Activated CD8-positive, alpha-beta memory T cell treated with anti-CD3 and anti-CD28 coated beads for 1 hour (primary cell): ENCODE measurements around the gene SLA2.
"Not testable (repeated sequence)": the region's sequence is repeated elsewhere in the genome, so short reads cannot be mapped to it uniquely, and the experiment has no call there.

Experiments used
- DNase-seq, 2 donors: peaks; one replicate each; pipeline ENCODE4 v3.0.0-alpha.2; 2020; ENCODE audit warnings: low read depth in 1 of 2; ENCODE audit errors: extremely low read depth in 1 of 2

The SLA2 gene

DNA sequence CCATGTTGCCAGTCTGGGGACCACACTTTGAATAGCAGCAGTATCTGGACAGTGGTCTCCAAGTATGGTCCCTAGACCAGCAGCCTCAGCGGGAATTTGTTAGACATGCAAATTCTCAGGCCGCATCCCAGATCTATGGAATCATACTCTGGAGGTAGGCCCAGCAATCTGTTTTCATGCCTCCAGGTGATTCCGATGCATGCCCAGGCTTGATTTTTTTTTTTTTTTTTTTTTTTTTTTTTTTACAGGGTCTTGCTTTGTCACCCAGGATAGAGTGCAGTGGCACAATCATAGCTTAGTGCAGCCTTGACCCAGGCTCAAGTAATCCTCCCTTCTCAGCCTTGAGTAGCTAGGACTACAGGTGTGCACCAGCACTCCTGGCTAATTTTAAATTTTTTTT lies 682 bp upstream of the SLA2 start:
- DNase-seq, result no peak

DNA sequence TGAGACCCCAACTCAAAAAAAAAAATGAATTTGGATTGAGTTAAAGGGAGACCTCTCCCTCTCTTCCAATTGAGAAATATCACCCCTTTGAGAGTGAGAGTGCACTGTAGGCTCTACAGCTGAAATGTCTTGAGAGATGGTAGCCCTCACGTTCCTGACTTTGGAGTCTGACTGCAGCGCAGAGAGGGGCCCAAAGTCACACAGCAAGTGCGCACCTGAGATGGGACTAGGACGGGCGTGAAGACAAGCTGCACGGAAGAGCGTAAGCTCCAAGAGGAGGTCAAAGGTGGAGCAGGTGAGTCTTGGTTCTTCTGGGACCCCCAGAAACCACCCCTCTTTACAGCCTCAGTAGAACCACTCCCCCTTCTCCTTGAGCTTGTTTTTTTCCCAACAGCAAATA lies 643 bp downstream of the SLA2 start:
- DNase-seq, result no peak

DNA sequence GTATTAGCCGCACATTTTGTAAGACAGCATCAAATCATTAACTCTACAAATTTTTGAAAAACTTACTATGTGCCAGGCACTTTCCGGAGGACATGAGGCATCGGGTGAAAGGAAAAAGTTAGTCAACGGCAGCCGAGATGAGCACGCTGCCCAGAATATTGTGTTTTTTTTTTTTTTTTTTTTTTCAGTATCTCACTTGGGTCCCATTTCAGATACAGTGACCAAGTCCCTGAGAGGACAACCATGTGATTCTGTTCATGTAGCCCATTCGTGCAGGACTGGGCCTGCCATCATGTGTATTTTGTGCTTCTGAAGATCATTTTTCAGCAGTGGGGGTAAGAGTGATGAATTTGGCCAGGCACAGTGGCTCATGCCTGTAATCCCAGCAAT lies 1.3 kb downstream of the SLA2 start:
- peak in 1 of 2 donors; percentile 13 for DNase-seq

DNA sequence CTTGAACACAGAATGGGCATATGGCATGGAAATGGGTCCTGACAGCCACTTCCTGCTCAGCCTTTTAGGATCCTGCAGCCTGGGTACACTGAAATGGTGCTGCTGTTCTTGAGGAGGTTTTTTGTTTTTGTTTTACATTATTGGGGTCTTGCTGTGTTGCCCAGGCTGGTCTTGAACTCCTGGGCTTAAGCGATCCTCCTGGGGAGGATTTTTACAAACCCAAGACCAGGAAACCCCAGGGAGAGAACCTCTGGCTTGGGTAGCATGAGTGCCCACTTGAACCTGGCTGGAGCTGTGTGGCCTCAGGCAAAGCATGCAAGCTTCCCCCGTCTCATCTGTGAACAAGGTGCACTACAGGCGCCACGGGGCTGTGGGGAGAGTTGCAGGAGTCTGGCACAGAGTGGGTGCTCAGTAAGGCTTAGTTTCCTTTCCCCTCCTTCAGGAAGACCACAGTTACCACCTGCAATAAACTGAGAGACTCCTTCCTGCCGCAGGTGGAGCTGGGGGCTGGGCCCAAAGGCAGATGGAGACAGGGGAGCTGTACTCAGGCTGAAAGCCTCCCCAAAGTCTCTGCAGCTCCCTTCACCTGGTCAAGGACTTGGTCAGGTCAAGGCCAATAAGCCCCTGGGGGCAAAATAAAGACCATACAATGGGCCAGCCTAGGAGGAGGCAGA lies 1.8 kb downstream of the SLA2 start:
- DNase-seq, result peak in 1 of 2 donors; percentile 37

DNA sequence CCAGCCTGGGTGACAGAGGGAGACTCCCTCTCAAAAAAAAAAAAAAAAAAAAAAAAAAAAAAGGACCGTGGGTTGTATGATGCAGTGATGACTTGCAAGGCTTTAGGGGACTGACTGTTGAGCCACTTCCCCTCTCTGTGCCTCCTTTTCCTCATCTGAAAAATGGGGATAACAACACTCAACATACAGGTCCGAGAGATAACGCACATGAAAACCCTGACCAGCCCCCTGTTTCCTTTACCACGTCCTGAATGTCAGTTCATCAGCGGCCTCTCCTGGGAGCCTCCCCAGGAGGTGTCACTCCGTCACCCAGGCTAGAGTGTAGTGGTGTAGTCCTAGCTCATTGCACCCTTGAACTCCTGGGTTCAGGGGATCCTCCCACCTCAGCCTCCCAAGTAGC lies 3.9 kb downstream of the SLA2 start:
- DNase-seq, result no peak

DNA sequence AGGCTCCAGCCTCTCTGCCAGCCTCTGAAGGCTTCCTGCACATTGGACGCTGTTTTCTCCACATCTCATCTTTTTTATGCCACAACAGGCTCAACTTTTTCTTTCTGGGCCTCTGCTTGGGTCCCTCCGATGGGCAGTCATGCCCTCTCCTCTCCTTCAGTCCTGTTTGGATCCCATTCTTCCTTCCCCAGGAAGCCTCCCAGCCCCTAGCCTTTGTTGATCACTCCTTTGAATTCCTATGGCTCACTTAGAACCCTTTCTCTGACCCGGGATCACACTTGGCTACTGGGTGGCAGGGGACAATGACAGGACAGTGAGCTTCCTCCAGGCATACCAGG lies 4.5 kb downstream of the SLA2 start:
- DNase-seq, result no peak

DNA sequence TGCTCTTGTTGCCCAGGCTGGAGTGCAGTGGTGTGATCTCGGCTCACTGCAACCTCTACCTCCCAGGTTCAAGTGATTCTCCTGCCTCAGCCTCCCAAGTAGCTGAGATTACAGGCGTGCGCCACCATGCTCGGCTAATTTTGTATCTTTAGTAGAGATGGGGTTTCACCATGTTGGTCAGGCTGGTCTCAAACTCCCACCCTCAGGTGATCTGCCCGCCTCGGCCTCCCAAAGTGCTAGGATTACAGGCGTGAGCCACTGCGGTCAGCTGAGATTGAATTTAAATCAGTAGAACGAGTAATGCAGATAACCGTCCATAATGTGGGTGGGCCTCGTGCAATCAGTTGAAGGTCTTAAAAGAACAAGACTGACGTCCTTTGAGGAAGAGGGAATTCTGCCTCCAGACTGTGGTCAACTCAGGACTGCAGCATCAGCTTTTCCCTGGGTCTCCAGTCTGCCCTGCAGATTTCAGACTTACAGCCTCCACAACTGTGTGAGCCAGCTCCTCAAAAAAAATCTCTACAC lies 7.1 kb downstream of the SLA2 start:
- not testable (repeated sequence) for DNase-seq

DNA sequence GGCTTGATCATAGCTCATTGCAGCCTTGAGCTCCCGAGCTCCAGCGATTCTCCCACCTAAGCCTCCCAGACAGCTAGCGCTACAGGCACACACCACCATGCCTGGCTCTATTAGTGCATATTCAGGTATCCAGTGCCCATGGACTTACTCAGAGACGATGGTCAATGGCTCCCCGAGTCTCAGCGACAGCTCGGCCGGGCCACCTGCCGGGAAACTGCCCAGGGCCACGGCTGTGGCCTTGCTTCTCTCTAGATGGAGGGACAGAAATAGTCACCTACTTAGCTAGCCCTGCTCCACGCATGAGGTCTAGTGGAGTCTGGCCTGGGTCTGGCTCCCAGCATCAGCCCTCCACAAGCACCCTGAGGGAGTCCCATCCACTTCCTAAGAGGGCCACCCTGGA lies 11.7 kb downstream of the SLA2 start:
- DNase-seq, result no peak

DNA sequence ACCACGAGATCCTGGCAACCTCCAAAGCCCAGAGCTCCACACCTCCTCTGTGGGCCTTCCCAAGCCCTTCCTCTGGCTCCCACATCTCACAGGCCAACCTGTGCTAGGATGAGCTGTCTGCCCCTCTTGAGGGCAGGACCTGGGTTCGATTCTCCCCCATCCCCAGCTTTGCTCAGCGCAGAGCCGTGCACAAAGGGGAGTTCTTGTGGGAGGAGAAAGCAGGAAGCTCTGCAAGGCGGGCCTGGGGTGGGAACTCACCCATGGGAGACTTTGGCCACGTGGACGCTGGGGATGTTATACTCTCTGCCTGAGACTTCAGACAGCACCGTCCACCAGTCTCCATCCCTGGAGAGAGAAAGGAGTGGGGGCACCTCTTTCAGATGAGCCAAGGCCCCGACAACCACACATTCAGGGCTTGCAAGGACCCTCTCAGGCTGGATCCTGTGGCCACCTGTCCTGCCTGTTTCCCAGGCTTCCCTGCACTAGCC lies 12.7 kb downstream of the SLA2 start:
- no peak for DNase-seq

DNA sequence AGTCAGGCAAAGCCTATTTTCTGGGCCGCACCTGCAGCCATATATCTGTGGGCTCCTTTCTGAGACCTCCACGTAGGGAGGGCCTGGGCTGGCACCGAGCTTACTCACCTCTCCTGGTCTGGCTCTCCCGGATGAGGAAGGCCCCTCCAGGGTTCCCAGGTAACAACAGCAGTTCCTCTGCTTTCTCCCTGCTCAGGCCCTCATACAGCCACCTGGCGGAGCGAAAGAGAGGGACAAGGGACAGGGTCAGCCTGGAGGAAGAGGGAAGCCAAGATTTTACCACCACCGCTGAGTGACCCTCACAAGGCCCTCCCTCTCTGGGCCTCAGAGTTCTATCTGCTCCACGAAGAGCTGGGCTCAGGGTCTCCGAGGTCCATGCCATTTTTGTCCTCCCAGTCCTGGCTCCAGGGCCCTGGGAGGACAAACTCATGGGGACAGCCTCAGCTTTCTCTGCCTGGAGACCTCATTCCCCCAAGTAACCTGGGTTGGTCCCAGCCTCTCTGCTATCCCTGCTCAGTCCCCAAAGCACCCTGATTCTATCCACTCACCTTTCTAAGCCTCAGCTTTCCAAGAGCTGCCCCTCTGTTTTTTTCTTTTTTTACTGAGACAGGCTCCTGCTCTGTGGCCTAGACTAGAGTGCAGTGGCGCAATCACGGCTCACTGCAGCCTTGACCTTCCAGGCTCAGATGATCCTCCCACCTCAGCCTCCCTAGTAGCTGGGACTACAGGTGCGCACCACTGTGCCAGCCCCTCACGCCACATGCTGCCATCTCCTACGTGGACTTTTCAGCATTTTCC lies 13.3 kb downstream of the SLA2 start:
- no peak for DNase-seq

DNA sequence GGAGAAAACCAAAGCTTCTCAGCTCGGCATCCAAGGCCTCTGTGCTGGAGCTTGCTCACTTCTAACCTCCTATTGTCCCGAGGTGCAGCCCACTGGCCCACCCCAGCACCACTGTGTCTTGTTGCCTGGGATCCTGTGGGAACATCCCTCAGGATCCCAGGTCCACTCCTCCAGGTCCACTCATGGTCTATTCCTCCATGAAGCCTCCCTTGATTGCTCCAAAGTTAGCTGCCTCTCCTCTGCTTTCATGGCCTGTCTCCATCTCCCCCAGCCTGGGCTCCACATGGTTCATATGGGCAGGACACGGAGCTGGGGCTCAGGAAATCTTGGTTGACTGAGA lies 13.9 kb downstream of the SLA2 start:
- no peak for DNase-seq

DNA sequence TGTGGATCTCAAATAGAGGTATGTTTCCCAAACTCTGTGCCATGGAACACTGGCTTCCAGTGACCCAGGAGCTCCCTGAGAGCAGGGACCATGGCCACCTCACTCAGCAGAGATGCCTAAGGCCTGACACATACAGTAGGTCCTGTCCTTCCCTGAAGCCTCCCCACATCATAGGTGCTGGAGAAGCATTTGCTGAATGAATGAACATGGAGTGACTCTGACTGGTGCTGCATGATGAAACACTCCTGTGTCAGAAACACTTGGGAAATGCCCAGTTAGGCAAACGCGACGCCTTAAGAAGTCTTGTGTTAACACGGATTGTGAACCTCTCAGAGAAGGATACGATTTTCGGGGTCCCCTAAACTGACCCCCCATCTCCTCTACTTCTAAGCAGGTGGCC lies 14.3 kb downstream of the SLA2 start:
- no peak for DNase-seq

DNA sequence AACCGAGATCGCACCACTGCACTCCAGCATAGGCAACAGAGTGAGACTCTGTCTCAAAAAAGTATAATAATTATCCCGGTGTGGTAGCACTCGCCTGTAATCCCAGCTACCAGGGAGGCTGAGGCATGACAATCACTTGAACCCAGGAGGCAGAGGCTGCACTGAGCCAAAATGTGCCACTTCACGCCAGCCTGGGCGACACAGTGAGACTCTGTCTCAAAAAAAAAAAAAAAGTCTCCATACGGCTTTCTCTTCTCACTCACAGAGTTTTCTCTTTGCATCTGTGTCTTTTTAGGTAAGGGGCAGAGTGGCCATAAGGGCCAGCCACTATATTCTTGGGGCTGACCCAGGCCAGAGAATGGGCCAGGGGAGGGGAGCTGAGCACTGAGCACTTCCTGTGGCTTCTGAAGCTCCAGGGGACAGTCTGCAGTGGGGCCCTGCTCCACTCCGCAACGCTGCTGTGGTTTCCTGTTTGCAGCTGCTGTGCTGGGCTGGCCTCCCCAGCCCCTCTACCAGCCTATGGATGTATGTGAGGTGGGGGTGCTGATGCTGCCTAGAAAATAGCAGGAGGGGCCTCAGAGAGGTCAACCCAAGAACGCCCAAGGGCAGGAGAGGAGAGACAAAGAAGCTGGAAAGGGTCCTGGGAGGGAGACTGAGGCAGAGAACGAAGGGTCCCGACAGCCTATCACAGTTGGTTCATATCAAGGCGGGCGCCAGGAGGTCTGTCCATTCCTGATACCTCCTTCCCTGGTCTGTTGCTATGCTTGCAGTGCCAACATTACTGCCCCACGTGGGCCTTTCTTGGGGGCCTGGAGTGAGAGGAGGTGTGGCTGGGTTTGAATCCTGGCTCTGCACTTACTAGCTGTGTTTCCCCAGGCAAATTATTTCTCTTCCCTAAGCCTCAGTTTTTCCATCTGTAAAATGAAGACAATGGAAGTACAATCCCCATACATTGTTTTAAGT lies 16.0 kb downstream of the SLA2 start:
- peak in 1 of 2 donors; percentile 28 for DNase-seq

DNA sequence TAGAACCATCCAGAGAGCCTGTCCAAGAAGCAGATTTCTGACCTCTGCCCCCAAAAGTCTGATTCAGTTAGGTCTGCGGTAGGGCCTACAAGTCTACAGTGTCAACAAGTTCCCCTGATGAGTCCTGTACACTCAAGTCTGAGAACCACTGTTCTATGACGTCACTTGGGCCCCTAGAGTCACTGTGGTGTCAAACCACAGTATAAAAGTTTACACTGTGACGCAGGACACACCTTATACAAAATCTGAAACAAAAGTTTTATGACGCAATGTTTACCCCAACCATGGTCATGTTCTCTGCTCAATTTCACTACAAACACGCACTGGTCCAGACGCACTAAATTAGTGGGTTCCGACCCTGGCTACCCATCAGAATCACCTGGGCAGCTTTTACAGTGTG lies 17.9 kb downstream of the SLA2 start:
- DNase-seq, result no peak

DNA sequence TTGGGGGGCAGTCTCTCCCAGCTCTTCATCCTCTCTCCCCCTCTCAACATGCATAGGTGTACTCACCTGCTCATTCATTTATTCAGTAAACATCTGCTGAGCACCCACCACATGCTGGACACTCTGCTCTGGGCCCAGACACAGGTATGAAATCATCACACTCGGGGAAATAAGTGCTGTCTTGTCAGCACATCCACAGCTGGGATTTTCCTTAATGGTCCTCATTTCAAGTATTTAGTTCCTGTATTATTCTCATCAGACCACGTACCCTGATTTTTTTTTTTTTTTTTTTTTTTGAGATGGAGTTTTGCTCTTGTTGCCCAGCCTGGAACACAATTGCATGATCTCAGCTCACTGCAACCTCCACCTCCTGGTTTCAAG lies 21.1 kb downstream of the SLA2 start:
- DNase-seq, result no peak

DNA sequence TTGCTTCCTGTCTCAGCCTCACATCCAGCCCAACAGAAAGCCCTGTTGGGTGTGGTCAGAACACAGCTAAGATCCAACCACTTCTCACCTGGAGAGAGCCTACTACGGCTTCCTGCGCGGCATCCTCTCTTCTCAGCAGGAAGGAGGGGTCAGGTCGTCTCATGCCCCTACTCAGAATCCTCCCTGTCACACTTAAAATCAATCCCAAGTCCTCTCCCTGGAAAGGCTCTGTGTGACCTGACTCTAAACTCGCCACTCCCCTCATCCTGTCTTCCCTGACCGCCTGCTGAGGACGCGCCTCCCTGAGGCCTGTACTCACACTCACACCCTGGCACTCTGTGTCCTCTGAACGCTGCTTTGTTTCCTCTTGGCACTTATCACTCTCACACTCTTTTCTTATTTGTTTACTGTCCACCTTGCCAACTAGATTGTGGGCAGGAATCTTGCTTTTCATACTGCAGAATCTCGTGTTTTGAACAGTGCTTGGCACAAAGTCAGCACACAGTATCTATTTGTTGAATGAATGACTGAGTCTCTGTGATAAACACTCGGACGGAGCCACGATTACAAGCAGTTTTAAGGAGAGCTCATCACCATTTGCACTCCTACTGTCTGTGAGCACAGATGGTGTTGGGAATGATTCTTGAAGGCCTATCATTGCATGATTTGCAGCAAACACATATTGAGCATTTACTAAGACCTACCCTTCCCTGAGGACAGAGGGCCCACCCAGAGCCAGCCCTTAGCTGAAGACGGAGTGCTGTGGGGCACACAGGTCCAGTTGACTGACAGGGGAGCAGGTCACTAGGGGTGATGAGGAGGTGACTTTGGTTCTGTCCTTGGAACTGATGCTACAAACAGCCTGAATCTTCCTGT lies 21.7 kb downstream of the SLA2 start:
- DNase-seq, result no peak

DNA sequence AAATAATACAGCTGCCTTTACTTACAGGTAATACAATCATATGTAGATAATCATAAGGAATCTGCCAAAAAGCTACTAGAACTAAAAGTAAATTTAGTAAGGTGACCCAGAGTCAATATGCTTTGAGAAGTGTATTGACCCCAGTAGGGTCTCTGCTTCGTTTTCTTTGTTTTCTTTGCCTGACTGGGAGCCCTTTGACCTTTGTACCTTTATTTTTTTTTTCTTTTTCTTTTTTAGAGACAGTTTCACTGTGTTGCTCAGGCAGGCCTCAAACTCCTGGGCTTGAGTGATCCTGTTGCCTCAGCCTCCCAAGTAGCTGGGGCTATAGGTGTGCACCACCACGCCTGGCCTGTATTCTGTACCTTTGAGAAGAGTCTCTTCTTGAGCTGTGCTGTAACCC lies 22.6 kb downstream of the SLA2 start:
- no peak for DNase-seq

DNA sequence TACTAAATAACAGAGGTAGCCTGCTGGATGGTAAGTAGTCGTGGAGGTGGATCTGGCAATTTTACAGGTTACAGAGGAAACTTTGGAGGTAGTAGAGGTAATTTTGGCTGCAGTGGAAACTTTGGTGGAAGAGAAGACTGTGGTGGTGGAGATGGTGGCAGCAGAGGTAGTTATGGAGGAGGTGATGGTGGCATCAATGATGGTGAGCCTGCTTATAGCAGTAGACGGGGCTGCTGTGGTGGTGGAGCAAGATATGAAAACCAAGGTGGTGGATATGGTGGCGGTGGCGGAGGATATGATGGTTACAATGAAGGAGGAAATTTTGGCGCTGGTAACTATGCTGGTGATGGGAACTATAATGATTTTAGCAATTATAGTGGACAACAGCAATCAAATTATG lies 25.1 kb downstream of the SLA2 start:
- DNase-seq, result no peak

DNA sequence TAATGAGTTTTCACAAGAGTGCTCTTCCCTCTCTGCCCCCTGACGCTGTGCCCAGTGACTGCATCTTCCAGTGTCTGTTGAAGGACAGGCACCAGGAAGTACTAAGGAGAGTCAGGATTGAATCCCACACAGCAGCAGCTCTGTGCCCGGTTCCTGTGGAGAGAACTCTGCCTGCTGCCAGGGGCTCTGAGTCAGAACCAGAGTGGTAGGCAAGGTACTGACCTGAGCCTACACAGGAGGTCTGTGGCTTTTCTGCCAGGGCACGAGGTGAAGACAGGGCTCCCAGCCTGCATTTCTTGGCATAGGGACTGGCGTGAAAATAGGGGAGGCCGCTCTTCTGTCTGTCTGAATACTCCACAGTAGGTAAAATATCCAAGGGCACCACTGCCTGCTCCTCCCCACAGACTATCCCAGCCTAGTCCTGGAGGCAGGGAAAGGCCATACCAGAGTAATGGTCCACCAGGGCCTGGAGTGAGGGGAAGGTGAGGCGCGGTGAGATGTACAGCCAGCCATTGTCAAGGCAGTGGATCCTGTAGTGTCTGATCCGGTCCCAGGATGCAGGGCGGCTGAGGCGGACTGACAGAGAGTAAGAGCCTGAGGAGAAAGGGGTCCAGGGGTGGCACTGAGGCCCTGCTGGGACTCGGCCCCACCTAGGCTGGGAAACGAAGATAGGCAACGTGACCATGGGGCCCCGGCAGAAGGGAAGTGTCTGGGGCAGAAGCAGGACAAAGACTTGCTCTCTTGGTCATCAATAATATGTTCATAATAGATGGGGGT lies 31.0 kb downstream of the SLA2 start:
- DNase-seq, result no peak

DNA sequence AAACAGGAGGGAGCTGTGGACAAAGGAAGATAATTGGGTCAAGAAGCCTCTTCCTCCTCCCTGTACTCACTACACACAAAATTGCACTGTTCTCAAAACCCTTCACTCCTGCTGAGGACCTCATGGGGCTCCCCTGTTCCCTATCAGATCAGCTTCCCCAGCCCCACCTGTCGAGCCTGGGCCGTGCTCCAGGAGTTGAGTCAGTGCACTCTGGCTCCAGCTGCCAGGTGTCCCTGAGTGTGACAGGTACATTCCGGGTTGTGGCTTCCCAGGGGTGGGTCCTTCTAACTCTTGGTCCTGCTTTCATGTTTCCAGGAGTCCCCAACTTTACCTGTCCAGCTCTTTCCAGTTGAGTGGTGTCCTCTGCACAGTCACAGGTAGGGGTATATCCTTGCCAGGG lies 32.0 kb downstream of the SLA2 start:
- no peak for DNase-seq
